ENCODE measurements around the gene TRPM2.
"Not testable (repeated sequence)": the region's sequence is repeated elsewhere in the genome, so short reads cannot be mapped to it uniquely, and the experiment has no call there.

The TRPM2 gene

GRCh38 chr21:44462086-44462833 is 108.8 kb downstream of the TRPM2 start:
- DNase-seq (ENCODE audit: low spot score) = no peak

- DNase-seq (ENCODE audit: low spot score) = peak; percentile 5
Observed at GRCh38 chr21:44462834-44463200, 109.4 kb downstream of the TRPM2 start.

GRCh38 chr21:44463724-44464123 is 110.3 kb downstream of the TRPM2 start:
- DNase-seq (ENCODE audit: low spot score) = no peak

- DNase-seq (ENCODE audit: low spot score) = no peak
Observed at GRCh38 chr21:44464351-44464750, 110.9 kb downstream of the TRPM2 start.

- DNase-seq (ENCODE audit: low spot score) = peak; percentile 17
Observed at GRCh38 chr21:44466351-44466954, 113.0 kb downstream of the TRPM2 start.

- no peak for DNase-seq (ENCODE audit: low spot score)
Observed at GRCh38 chr21:44466996-44467858, 113.8 kb downstream of the TRPM2 start.

- DNase-seq (ENCODE audit: low spot score) = no peak
Observed at GRCh38 chr21:44467859-44468195, 114.4 kb downstream of the TRPM2 start.

- DNase-seq (ENCODE audit: low spot score) = no peak
Observed at GRCh38 chr21:44471341-44471740, 117.9 kb downstream of the TRPM2 start.

GRCh38 chr21:44471996-44472395 is 118.6 kb downstream of the TRPM2 start:
- DNase-seq (ENCODE audit: low spot score) = no peak

- DNase-seq (ENCODE audit: low spot score) = no peak
Observed at GRCh38 chr21:44473915-44474555, 120.6 kb downstream of the TRPM2 start.

GRCh38 chr21:44475266-44475845 is 121.9 kb downstream of the TRPM2 start:
- no peak for DNase-seq (ENCODE audit: low spot score)

- DNase-seq (ENCODE audit: low spot score) = no peak
Observed at GRCh38 chr21:44477131-44477530, 123.7 kb downstream of the TRPM2 start.

- DNase-seq (ENCODE audit: low spot score) = no peak
Observed at GRCh38 chr21:44477712-44478111, 124.3 kb downstream of the TRPM2 start.

GRCh38 chr21:44478124-44478800 is 124.8 kb downstream of the TRPM2 start:
- no peak for DNase-seq (ENCODE audit: low spot score)

GRCh38 chr21:44478801-44479167 is 125.4 kb downstream of the TRPM2 start:
- DNase-seq (ENCODE audit: low spot score) = no peak

GRCh38 chr21:44479556-44480199 is 126.3 kb downstream of the TRPM2 start:
- DNase-seq (ENCODE audit: low spot score) = not testable (repeated sequence)

- no peak for DNase-seq (ENCODE audit: low spot score)
Observed at GRCh38 chr21:44480200-44481053, 127.0 kb downstream of the TRPM2 start.

- DNase-seq (ENCODE audit: low spot score) = no peak
Observed at GRCh38 chr21:44482581-44483287, 129.3 kb downstream of the TRPM2 start.

All from iPS-NIHi11 (cell line).